ENCODE data around the gene ALG6.
"Not testable (repeated sequence)": the region's sequence is repeated elsewhere in the genome, so short reads cannot be mapped to it uniquely, and the experiment has no call there.

The ALG6 gene

DNA sequence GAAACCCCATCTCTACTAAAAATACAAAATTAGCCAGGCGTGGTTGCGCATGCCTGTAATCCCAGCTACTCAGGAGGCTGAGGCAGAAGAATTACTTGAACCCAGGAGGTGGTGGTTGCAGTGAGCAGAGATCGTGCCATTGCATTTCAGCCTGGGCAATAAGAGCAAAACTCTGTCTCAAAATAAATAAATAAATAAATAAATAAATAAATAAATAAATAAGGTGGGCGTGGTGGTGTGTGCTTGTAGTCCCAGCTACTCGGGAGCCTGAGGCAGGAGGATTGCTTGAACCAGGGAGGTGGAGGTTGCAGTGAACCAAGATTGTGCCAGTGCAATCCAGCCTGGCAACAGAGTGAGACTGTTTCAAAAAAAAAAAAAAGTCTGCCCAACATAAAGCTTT, 101.3 kb downstream of the ALG6 start:
- not testable (repeated sequence) for H3K27ac Mint-ChIP-seq; H3K36me3 Mint-ChIP-seq (ENCODE audit: low read depth); H3K4me3 Mint-ChIP-seq; H3K9me3 Mint-ChIP-seq; H3K27me3 Mint-ChIP-seq (ENCODE audit: low read depth); H3K4me1 Mint-ChIP-seq (ENCODE audit: low read depth)

DNA sequence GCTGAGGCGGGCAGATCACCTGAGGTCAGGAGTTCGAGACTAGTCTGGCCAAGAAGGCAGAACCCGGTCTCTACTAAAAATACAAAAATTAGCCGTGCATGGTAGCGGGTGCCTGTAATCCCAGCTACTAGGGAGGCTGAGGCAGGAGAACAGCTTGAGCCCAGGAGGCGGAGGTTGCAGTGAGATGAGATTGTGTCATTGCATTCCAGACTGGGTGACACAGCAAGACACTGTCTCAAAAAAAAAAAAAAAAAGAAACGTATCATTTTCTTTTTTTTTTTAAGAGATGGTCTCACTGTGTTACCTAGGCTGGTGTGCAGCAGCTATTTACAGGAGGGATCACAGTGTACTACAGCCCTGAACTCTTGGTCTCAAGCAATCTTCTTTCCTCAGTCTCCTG, 108.3 kb downstream of the ALG6 start:
- no peaks in the 10 kb centered on the region for H3K27me3 Mint-ChIP-seq (ENCODE audit: low read depth)
- no peak overlapping the region for H3K27ac Mint-ChIP-seq
- H3K4me3 Mint-ChIP-seq: no peak overlapping the region
- peaks cover 2% of the 10 kb centered on the region for H3K9me3 Mint-ChIP-seq
- no peaks in the 10 kb centered on the region for H3K4me1 Mint-ChIP-seq (ENCODE audit: low read depth)
- H3K36me3 Mint-ChIP-seq (ENCODE audit: low read depth): peaks cover 4% of the 10 kb centered on the region

DNA sequence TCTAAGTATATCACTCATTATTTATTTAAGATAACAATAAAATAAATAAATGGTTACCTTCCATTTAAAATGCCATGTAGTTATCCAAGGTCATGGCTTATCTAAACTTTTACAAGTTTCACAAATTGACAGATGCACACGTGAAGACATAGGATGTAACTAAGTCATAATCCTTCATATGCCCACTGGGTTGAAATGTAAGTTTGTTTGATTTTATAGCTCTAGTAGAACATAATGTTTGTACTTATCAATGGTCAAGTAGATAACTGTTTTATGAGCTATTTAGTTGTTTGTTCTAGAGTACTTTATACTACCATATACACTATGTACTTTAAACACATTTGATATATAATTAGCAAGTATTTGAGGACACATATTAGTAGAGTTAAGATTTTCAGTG, 112.6 kb downstream of the ALG6 start:
- H3K4me3 Mint-ChIP-seq: no peak overlapping the region
- H3K36me3 Mint-ChIP-seq (ENCODE audit: low read depth): peaks cover 3% of the 10 kb centered on the region
- H3K4me1 Mint-ChIP-seq (ENCODE audit: low read depth): no peaks in the 10 kb centered on the region
- H3K27me3 Mint-ChIP-seq (ENCODE audit: low read depth): no peaks in the 10 kb centered on the region
- no peaks in the 10 kb centered on the region for H3K9me3 Mint-ChIP-seq
- no peak overlapping the region for H3K27ac Mint-ChIP-seq

DNA sequence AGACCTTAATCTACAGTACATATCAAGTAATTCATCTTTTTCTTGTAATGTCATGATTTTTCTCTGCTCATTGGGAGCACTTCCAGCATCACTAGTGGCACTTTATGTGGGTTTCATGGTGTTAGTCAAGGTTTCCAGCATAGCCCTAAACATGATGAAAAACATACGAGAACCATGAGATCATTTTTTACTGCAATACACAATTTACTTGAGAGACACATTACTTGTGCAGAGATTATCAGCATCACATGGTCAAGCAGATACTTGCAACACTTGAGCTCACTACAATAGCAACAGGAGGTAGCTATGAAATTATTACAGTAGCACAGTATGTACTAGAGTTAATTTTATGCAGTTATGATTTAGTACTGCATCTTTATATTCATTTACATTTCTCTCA, 119.2 kb downstream of the ALG6 start:
- H3K4me3 Mint-ChIP-seq: no peak overlapping the region
- no peaks in the 10 kb centered on the region for H3K27me3 Mint-ChIP-seq (ENCODE audit: low read depth)
- H3K4me1 Mint-ChIP-seq (ENCODE audit: low read depth): no peaks in the 10 kb centered on the region
- H3K36me3 Mint-ChIP-seq (ENCODE audit: low read depth): peaks cover 7% of the 10 kb centered on the region
- H3K9me3 Mint-ChIP-seq: no peaks in the 10 kb centered on the region
- no peak overlapping the region for H3K27ac Mint-ChIP-seq

DNA sequence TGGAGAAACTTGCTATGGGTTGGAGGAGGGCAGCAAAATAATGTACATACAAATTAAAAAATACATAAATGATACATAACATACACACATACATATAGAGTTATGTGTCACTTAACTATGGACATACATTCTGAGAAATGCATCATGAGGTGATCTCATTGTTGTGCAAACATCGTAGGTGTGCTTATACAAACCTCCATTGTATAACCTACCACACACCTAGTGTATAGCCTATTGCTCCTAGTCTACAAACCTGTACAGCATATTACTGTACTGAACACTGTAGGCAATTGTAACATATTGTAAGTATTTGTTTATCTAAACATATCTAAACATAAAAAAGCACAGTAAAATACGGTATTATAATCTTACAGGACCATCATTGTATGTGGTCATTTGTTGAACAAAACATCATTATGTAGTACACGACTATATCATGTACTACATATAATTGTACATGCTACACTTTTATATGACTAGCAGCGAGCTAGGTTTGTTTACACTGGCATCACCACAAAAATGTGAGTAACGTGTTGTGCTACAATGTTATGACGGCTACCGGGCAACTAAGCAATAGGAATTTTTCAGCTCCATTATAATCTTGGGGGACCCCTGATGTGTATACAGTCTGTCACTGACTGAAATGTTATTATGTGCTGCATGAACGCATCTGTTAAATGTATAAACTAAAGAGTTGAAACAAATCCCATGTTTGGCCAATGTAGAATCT, 120.1 kb downstream of the ALG6 start:
- Mint-ChIP-seq H3K4me1 (ENCODE audit: low read depth) (peaks cover 3% of the 10 kb centered on the region), H3K4me3 (no peak overlapping the region), H3K27ac (no peak overlapping the region), H3K9me3 (no peaks in the 10 kb centered on the region), H3K36me3 (ENCODE audit: low read depth) (peaks cover 7% of the 10 kb centered on the region), H3K27me3 (ENCODE audit: low read depth) (no peaks in the 10 kb centered on the region)

Data from T-helper 1 cell treated with Interleukin-12 subunit alpha and Interleukin-12 subunit beta and Interleukin-4 antibody, amounts not matched to agents 30 μg/mL and 1 μg/mL, for 36 hours (primary cell).